Prostate gland (tissue), 2 donors: Measurements from ENCODE around the gene FARS2. TPM values are rescaled to one million over a fixed set of nuclear protein-coding genes. Genes with fewer than 3 reads are reported as not detected.
"Not testable (repeated sequence)": the region's sequence is repeated elsewhere in the genome, so short reads cannot be mapped to it uniquely, and the experiment has no call there.

Experiments
- DNase-seq: peaks from one replicate; pipeline ENCODE4 v3.0.0-alpha.2; 2019; ENCODE audit warnings: low spot score
- H3K27ac ChIP-seq, 2 donors: fragments of 200-600 bp; sonication (generic); 2 replicates each; pipeline ENCODE4 v1.5.1; 2017 to 2019
- H3K27me3 ChIP-seq: fragments of 200-600 bp; sonication (generic); replicated peaks from 2 replicates; pipeline ENCODE4 v1.5.1; 2019; ENCODE audit not compliant: insufficient read depth
- H3K36me3 ChIP-seq, 2 donors: fragments of 200-600 bp; sonication (generic); 1 replicate in 1 of 2; 2 replicates in 1 of 2; pipeline versions ENCODE4 v1.5.1 to v1.8.1; 2017 to 2019
- H3K4me1 ChIP-seq: fragments of 200-600 bp; sonication (generic); replicated peaks from 2 replicates; pipeline ENCODE4 v1.5.1; 2019
- H3K4me3 ChIP-seq, 2 donors: fragments of 200-600 bp; sonication (generic); 2 replicates each; pipeline ENCODE4 v1.5.1; 2017 to 2019
- H3K9me3 ChIP-seq: fragments of 200-600 bp; sonication (generic); 2 replicates; pipeline ENCODE4 v1.5.1; 2017
- POLR2A ChIP-seq: fragments of 450-650 bp; IDR thresholded peaks from one replicate; pipeline ENCODE4 v1.6.1; 2016; ENCODE audit warnings: antibody characterized with exemption, mild to moderate bottlenecking
- POLR2AphosphoS5 ChIP-seq: sonication (generic); formaldehyde crosslinking; IDR thresholded peaks from one replicate; pipeline ENCODE4 v1.6.1; 2017; ENCODE audit warnings: antibody characterized with exemption
- WGBS: methylation state at CpG from one replicate; pipeline ENCODE4 v1.1.5; 2018; 5-methylcytosine and 5-hydroxymethylcytosine counted together
- intact Hi-C: fragments of 100-400 bp; cut with DNase I; formaldehyde crosslinking; loops from one replicate; pipeline ENCODE4 v1.14.2; 2022
- total RNA-seq, 2 donors: library from RNA; depleted of rRNA; stranded (reverse); fragments of >200 nt; gene quantifications; one replicate each; pipeline ENCODE4 v1.1.0, GENCODE V29; 2016
- TF ChIP-seq, protein P1 (sequence below), 4 experiments: fragments of 200-600 bp in 2 of 4; fragments of 450-650 bp in 2 of 4; sonication (generic) in 2 of 4; IDR thresholded peaks; 1 replicate in 3 of 4; 2 replicates in 1 of 4; pipeline ENCODE4 v1.5.1; 2016 to 2019; ENCODE audit warnings: antibody characterized with exemption in 4 of 4, mild to moderate bottlenecking in 2 of 4, moderate library complexity in 2 of 4

The FARS2 gene
- total RNA-seq, 2 donors from 2014 or later, result 11.6 to 19.5 TPM

DNA sequence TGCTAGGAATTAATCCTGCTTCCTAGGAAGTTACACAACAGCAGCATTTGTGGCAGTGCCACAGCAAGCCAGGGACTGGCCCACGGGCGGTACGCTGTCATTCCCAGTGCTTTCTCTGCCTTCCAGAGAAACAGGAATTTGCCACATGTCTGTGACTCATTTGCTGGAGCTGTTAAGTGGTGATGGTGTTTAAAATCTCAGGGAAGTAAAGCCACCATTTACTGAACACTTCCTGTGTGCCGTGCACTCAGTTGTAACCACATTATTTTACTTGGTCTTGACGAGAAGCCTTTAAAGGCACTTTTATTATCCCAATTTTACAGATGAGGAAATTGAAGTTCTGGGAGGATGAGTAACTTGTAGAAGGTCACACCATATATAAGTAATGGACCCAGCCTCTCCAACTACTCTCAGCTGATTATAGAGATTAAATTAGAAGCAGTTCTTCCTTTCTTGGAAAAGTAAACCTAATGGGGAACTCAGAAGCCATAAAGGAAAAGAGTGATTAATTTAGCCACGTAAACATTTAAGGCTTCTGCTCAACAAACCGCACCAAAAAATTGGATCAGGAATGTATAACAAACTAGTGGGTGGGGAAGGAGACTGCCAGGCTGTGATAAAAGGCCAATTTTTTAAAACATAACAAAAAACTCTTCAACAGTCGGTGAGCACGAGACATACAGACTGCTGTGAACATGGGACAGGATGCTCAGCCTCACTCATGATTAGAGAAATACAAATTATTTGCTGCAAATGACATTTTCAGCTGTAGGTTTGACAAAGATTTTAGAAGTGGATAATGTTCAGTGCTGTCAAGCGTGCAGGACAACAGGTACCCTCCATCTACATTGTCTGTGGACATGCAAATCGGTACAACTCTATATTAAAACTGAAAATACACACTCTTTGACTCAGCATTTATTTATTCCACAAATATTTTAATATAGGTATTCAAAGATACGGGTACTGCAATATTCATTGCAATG is 434.2 kb downstream of the FARS2 start:
- no peak for TF ChIP-seq POLR2A
- TF ChIP-seq, protein P1, sequence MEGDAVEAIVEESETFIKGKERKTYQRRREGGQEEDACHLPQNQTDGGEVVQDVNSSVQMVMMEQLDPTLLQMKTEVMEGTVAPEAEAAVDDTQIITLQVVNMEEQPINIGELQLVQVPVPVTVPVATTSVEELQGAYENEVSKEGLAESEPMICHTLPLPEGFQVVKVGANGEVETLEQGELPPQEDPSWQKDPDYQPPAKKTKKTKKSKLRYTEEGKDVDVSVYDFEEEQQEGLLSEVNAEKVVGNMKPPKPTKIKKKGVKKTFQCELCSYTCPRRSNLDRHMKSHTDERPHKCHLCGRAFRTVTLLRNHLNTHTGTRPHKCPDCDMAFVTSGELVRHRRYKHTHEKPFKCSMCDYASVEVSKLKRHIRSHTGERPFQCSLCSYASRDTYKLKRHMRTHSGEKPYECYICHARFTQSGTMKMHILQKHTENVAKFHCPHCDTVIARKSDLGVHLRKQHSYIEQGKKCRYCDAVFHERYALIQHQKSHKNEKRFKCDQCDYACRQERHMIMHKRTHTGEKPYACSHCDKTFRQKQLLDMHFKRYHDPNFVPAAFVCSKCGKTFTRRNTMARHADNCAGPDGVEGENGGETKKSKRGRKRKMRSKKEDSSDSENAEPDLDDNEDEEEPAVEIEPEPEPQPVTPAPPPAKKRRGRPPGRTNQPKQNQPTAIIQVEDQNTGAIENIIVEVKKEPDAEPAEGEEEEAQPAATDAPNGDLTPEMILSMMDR (IDR thresholded peaks at IDR 0.05), result no peak
- TF ChIP-seq POLR2AphosphoS5, result no peak
- WGBS, result 64% methylated on average over 12 of the region's 12 CpGs
- no peak for DNase-seq

DNA sequence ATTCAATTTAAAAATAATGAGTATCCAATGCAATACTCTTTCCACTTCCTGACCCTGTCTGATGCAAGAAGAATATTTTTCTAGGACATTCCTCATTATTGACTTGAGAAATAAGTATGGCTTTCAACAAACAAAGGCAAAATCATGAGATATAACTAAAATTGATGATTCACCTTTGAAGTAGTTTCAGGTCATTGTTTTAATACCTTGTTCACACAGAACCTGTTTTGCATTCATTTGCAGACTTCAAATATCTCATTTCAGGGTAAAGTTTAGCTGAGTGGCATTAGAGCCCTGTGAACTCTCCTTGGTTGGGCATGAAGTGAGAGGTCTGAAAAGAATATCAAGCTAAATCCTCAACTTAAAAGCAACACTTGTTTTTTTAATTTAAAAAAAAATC is 436.2 kb downstream of the FARS2 start:
- DNase-seq, result no peak
- H3K27me3 ChIP-seq, result no peaks in the 10 kb centered on the region
- intact Hi-C loops, result no loop called here
- TF ChIP-seq, protein P1 (IDR thresholded peaks at IDR 0.05), result no peak
- TF ChIP-seq POLR2A (no peak), POLR2AphosphoS5 (no peak)
- no peaks in the 10 kb centered on the region for H3K36me3 ChIP-seq
- H3K9me3 ChIP-seq, result no peaks in the 10 kb centered on the region
- no peak overlapping the region for H3K4me3 ChIP-seq
- H3K27ac ChIP-seq, result no peak overlapping the region
- no peaks in the 10 kb centered on the region for H3K4me1 ChIP-seq

More for the DNA sequence above, 434.2 kb downstream of the FARS2 start:
- Histone ChIP-seq H3K27ac (no peak overlapping the region), H3K9me3 (no peaks in the 10 kb centered on the region), H3K36me3 (no peaks in the 10 kb centered on the region), H3K27me3 (no peaks in the 10 kb centered on the region), H3K4me3 (no peak overlapping the region), H3K4me1 (no peaks in the 10 kb centered on the region)
- intact Hi-C loops, result no loop called here

DNA sequence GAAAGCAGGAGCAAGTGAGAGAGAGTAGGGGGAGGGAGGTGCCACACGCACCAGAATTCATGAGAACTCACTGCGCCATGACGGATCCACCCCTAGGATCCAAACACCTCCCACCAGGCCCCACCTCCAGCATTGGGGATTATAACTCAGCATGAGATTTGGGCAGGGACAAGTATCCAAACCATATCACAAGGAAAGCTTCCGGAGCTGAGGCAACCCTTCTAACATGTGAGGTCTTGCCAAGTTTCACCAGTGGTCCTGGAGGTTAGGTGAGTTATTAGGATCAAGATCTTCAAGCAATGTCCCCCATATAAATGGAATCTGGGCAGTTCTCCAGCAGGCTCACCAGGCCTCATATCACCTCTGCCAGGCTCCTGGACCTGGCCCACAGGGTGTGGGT is 437.0 kb downstream of the FARS2 start:
- H3K9me3 ChIP-seq, result no peaks in the 10 kb centered on the region
- no peak overlapping the region for H3K27ac ChIP-seq
- no peak overlapping the region for H3K4me3 ChIP-seq
- H3K36me3 ChIP-seq, result no peaks in the 10 kb centered on the region
- TF ChIP-seq POLR2AphosphoS5, result no peak
- TF ChIP-seq, protein P1 (IDR thresholded peaks at IDR 0.05), result no peak
- TF ChIP-seq POLR2A, result no peak
- no peaks in the 10 kb centered on the region for H3K27me3 ChIP-seq
- DNase-seq, result no peak
- H3K4me1 ChIP-seq, result no peaks in the 10 kb centered on the region
- intact Hi-C loops, result no loop called here
- 98% methylated on average over 4 of the region's 4 CpGs for WGBS

DNA sequence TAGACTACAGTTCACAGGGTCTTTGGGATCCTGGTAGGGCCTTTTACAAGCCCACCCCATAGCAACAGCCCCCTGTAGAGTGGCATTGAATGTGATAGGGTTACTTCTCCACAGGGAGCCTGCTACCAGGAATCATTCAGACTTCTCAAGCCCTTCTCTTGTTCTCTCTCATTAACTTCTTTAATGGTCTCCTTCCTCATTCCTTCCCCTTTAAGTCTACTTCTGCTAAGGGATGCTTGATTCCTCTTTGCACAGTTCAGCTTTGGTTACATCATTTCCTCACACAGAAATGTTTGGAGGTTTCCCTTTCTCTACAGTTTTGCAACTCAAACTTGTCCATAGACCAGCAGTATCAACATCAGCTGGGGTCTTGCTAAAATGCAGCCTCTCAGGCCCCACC is 437.8 kb downstream of the FARS2 start:
- H3K4me3 ChIP-seq, H3K36me3 ChIP-seq, H3K4me1 ChIP-seq, DNase-seq, H3K9me3 ChIP-seq, intact Hi-C loops, H3K27ac ChIP-seq, H3K27me3 ChIP-seq: not testable (repeated sequence)

DNA sequence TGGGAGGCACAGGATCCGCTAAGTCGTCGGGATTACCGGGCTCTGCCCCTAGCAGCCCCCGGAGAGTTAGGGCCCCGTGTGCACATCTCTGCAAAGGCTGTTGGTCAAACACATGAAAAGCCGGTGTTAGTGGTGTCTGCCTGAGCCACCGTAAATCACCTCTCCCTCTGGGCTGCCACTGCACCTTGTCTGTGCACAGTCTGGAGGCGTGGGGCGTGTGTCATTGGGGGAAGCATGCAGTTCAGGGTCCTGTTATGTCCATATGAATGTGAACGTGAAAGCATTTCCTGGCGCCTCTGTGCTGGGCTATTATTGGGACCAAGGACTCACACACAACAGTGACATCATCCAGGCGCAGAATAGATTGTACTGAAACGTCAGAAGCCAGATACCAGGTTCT is 439.9 kb downstream of the FARS2 start:
- WGBS, result 73% methylated on average over 14 of the region's 14 CpGs
- no peaks in the 10 kb centered on the region for H3K27me3 ChIP-seq
- no peaks in the 10 kb centered on the region for H3K9me3 ChIP-seq
- no peak for DNase-seq
- H3K4me1 ChIP-seq, result no peaks in the 10 kb centered on the region
- TF ChIP-seq, protein P1 (IDR thresholded peaks at IDR 0.05), result no peak
- TF ChIP-seq POLR2A, result no peak
- no peak for TF ChIP-seq POLR2AphosphoS5
- H3K36me3 ChIP-seq, result no peaks in the 10 kb centered on the region
- H3K27ac ChIP-seq, result no peak overlapping the region
- no peak overlapping the region for H3K4me3 ChIP-seq
- intact Hi-C loops, result no loop called here
